Muscle layer of colon (tissue), 2 donors: ENCODE measurements around the gene UPP2.

Experiments
- H3K27ac ChIP-seq: one replicate; pipeline ENCODE4 v1.7.0; 2013; ENCODE audit warnings: low read depth, mild to moderate bottlenecking, low read length, moderate library complexity
- H3K27me3 ChIP-seq, 2 donors: one replicate each; pipeline ENCODE4 v1.7.0; 2013; ENCODE audit warnings: low read length in 2 of 2, mild to moderate bottlenecking in 2 of 2; ENCODE audit not compliant: insufficient read depth in 2 of 2, control insufficient read depth in 1 of 2
- H3K36me3 ChIP-seq: one replicate; pipeline ENCODE4 v1.7.0; 2013; ENCODE audit warnings: mild to moderate bottlenecking, low read length; ENCODE audit not compliant: insufficient read depth
- H3K4me1 ChIP-seq: one replicate; pipeline ENCODE4 v1.7.0; 2013; ENCODE audit warnings: mild to moderate bottlenecking, low read length; ENCODE audit not compliant: insufficient read depth
- H3K4me3 ChIP-seq, 2 donors: one replicate each; pipeline ENCODE4 v1.7.0; 2013; ENCODE audit warnings: low read length in 2 of 2, low read depth in 1 of 2, mild to moderate bottlenecking in 1 of 2, moderate library complexity in 1 of 2
- H3K9ac ChIP-seq: one replicate; pipeline ENCODE4 v1.7.0; 2013; ENCODE audit warnings: low read length
- H3K9me3 ChIP-seq: one replicate; pipeline ENCODE4 v1.7.0; 2013; ENCODE audit warnings: mild to moderate bottlenecking, low read length
- donor health status: abdominal sarcoma.
- donor health status: Adenocarcinoma of cecum.

The UPP2 gene

GRCh38 chr2:158182676-158183295 lies 81.1 kb downstream of the UPP2 start:
- H3K36me3 ChIP-seq, result no peaks in the 10 kb centered on the region
- no peak overlapping the region for H3K27ac ChIP-seq
- no peaks in the 10 kb centered on the region for H3K27me3 ChIP-seq
- no peaks in the 10 kb centered on the region for H3K9me3 ChIP-seq
- no peaks in the 10 kb centered on the region for H3K4me1 ChIP-seq
- H3K4me3 ChIP-seq, result no peak overlapping the region
- no peak overlapping the region for H3K9ac ChIP-seq

- H3K36me3 ChIP-seq, result no peaks in the 10 kb centered on the region
- H3K9me3 ChIP-seq, result no peaks in the 10 kb centered on the region
- H3K4me3 ChIP-seq, result no peak overlapping the region
- no peaks in the 10 kb centered on the region for H3K27me3 ChIP-seq
- H3K27ac ChIP-seq, result no peak overlapping the region
- H3K9ac ChIP-seq, result no peak overlapping the region
- H3K4me1 ChIP-seq, result no peaks in the 10 kb centered on the region
These were observed 82.3 kb downstream of the UPP2 start for GRCh38 chr2:158184001-158184400.

GRCh38 chr2:158184556-158185343 lies 83.1 kb downstream of the UPP2 start:
- Histone ChIP-seq H3K27me3 (no peaks in the 10 kb centered on the region), H3K9me3 (no peaks in the 10 kb centered on the region), H3K36me3 (no peaks in the 10 kb centered on the region), H3K27ac (no peak overlapping the region), H3K4me3 (no peak overlapping the region), H3K4me1 (no peaks in the 10 kb centered on the region), H3K9ac (no peak overlapping the region)
